Astrocyte (in vitro differentiated cells and primary cell): Measurements from ENCODE around the gene RLN3. TPM values are rescaled to one million over a fixed set of nuclear protein-coding genes. Genes with fewer than 3 reads are reported as not detected.
A peak's percentile ranks its signal among the peaks of the same experiment; 100 is the strongest.
"Not testable (repeated sequence)": the region's sequence is repeated elsewhere in the genome, so short reads cannot be mapped to it uniquely, and the experiment has no call there.

Experiments
- DNase-seq: peaks from one replicate; pipeline ENCODE4 v3.0.0-alpha.2; 2010; ENCODE audit warnings: low read depth
- FAIRE-seq: peaks from 2 replicates; lab custom pipeline; 2011; peaks lifted over from hg19 to GRCh38; lab: Jason Lieb, UNC
- H2AFZ ChIP-seq: 2 replicates; pipeline ENCODE4 v1.6.0; 2012; ENCODE audit warnings: low read depth, low read length, inconsistent platforms
- H3K27ac ChIP-seq: 2 replicates; pipeline ENCODE4 v1.5.1; 2011; ENCODE audit warnings: low read depth, low read length, inconsistent platforms
- H3K27me3 ChIP-seq: 2 replicates; pipeline ENCODE4 v1.6.0; 2011; ENCODE audit warnings: low read length, inconsistent platforms; ENCODE audit not compliant: insufficient read depth
- H3K36me3 ChIP-seq: 2 replicates; pipeline ENCODE4 v1.5.1; 2011; ENCODE audit warnings: low read length, inconsistent platforms; ENCODE audit not compliant: insufficient read depth
- H3K4me1 ChIP-seq: 2 replicates; pipeline ENCODE4 v1.5.1; 2011; ENCODE audit warnings: low read length, inconsistent platforms; ENCODE audit not compliant: insufficient read depth
- H3K4me2 ChIP-seq: 2 replicates; pipeline ENCODE4 v1.6.0; 2012; ENCODE audit warnings: low read length, inconsistent platforms
- H3K4me3 ChIP-seq: 2 replicates; pipeline ENCODE4 v1.5.1; 2011; ENCODE audit warnings: low read depth, mild to moderate bottlenecking, low read length, inconsistent platforms; ENCODE audit not compliant: insufficient read depth
- H3K79me2 ChIP-seq: 2 replicates; pipeline ENCODE4 v1.6.0; 2012; ENCODE audit warnings: mild to moderate bottlenecking, low read length, inconsistent platforms; ENCODE audit not compliant: insufficient read depth
- H3K9ac ChIP-seq: 2 replicates; pipeline ENCODE4 v1.6.0; 2012; ENCODE audit warnings: mild to moderate bottlenecking, low read length, inconsistent platforms
- H3K9me3 ChIP-seq: 2 replicates; pipeline ENCODE4 v1.5.1; 2012; ENCODE audit warnings: low read depth, mild to moderate bottlenecking, low read length, inconsistent platforms; ENCODE audit not compliant: insufficient read depth
- H4K20me1 ChIP-seq: 2 replicates; pipeline ENCODE4 v1.6.0; 2012; ENCODE audit warnings: low read length, inconsistent platforms; ENCODE audit not compliant: insufficient read depth
- H3K27ac Mint-ChIP-seq: one replicate; pipeline ENCODE4 v1.8.0; 2021; ENCODE audit warnings: mild to moderate bottlenecking, mixed read lengths; ENCODE audit not compliant: unreplicated experiment
- H3K27me3 Mint-ChIP-seq: one replicate; pipeline ENCODE4 v1.8.0; 2021; ENCODE audit warnings: low read depth, mixed read lengths; ENCODE audit not compliant: unreplicated experiment
- H3K36me3 Mint-ChIP-seq: one replicate; pipeline ENCODE4 v1.8.0; 2021; ENCODE audit warnings: low read depth, mixed read lengths; ENCODE audit not compliant: unreplicated experiment
- H3K4me1 Mint-ChIP-seq: one replicate; pipeline ENCODE4 v1.8.0; 2021; ENCODE audit warnings: low read depth, mixed read lengths; ENCODE audit not compliant: unreplicated experiment
- H3K4me3 Mint-ChIP-seq: one replicate; pipeline ENCODE4 v1.8.0; 2021; ENCODE audit warnings: mild to moderate bottlenecking, moderate library complexity, mixed read lengths; ENCODE audit not compliant: unreplicated experiment
- H3K9me3 Mint-ChIP-seq: one replicate; pipeline ENCODE4 v1.8.0; 2021; ENCODE audit warnings: mild to moderate bottlenecking, mixed read lengths; ENCODE audit not compliant: unreplicated experiment
- CTCF ChIP-seq: IDR thresholded peaks from 2 replicates; pipeline ENCODE4 v1.5.1; 2011; ENCODE audit warnings: low read depth, mild to moderate bottlenecking, inconsistent platforms, low read length, moderate library complexity; ENCODE audit not compliant: insufficient read depth
- EZH2 ChIP-seq: IDR thresholded peaks from 2 replicates; pipeline ENCODE4 v1.6.1; 2012; ENCODE audit warnings: mild to moderate bottlenecking, low read length, inconsistent platforms; ENCODE audit not compliant: insufficient read depth
- total RNA-seq: library from RNA; stranded (reverse); gene quantifications from 2 replicates; pipeline ENCODE4 v1.2.1, GENCODE V29; 2021

Gene RLN3
- total RNA-seq, 1 donor from 2014 or later, result not detected

- Mint-ChIP-seq H3K27ac (peak overlapping the region; percentile 77), H3K36me3 (peaks cover 2% of the 10 kb centered on the region), H3K4me3 (no peak overlapping the region), H3K27me3 (peaks cover 5% of the 10 kb centered on the region), H3K4me1 (no peaks in the 10 kb centered on the region), H3K9me3 (no peaks in the 10 kb centered on the region)
- DNase-seq, result peak; percentile 49
- no peak overlapping the region for H3K4me3 ChIP-seq
- H3K4me2 ChIP-seq, result no peak overlapping the region
- FAIRE-seq, result no peak
- no peak for TF ChIP-seq CTCF
- no peak for TF ChIP-seq EZH2
- H3K36me3 ChIP-seq, result no peaks in the 10 kb centered on the region
- H3K9me3 ChIP-seq, result no peaks in the 10 kb centered on the region
- no peaks in the 10 kb centered on the region for H4K20me1 ChIP-seq
- no peaks in the 10 kb centered on the region for H3K27me3 ChIP-seq
- H3K79me2 ChIP-seq, result no peaks in the 10 kb centered on the region
- H3K9ac ChIP-seq, result no peak overlapping the region
- peaks cover 2% of the 10 kb centered on the region for H3K4me1 ChIP-seq
- no peak overlapping the region for H2AFZ ChIP-seq
- H3K27ac ChIP-seq, result no peak overlapping the region
These were observed 7.8 kb downstream of the RLN3 start for GRCh38 chr19:14035706-14036105.

GRCh38 chr19:14039181-14039580 is 11.2 kb downstream of the RLN3 start:
- no peaks in the 10 kb centered on the region for H3K9me3 ChIP-seq
- no peaks in the 10 kb centered on the region for H3K27me3 ChIP-seq
- no peaks in the 10 kb centered on the region for H3K4me1 ChIP-seq
- no peak overlapping the region for H3K4me2 ChIP-seq
- Mint-ChIP-seq H3K4me3 (no peak overlapping the region), H3K27me3 (no peaks in the 10 kb centered on the region), H3K9me3 (no peaks in the 10 kb centered on the region), H3K4me1 (no peaks in the 10 kb centered on the region), H3K27ac (no peak overlapping the region), H3K36me3 (peaks cover 2% of the 10 kb centered on the region)
- H3K79me2 ChIP-seq, result no peaks in the 10 kb centered on the region
- no peak overlapping the region for H3K4me3 ChIP-seq
- H3K36me3 ChIP-seq, result no peaks in the 10 kb centered on the region
- H3K27ac ChIP-seq, result no peak overlapping the region
- no peak overlapping the region for H3K9ac ChIP-seq
- TF ChIP-seq EZH2, result no peak
- TF ChIP-seq CTCF, result no peak
- FAIRE-seq (no peak), DNase-seq (no peak)
- no peak overlapping the region for H2AFZ ChIP-seq
- no peaks in the 10 kb centered on the region for H4K20me1 ChIP-seq

- not testable (repeated sequence) for H3K79me2 ChIP-seq, H3K9me3 ChIP-seq, H2AFZ ChIP-seq, H3K27me3 ChIP-seq, H3K4me3 Mint-ChIP-seq, H4K20me1 ChIP-seq, H3K4me2 ChIP-seq, FAIRE-seq, H3K36me3 ChIP-seq, H3K4me1 ChIP-seq, H3K4me3 ChIP-seq, H3K27ac Mint-ChIP-seq, H3K9ac ChIP-seq, H3K27me3 Mint-ChIP-seq, DNase-seq, H3K36me3 Mint-ChIP-seq, H3K4me1 Mint-ChIP-seq, H3K9me3 Mint-ChIP-seq, H3K27ac ChIP-seq
- peak; percentile 45 for TF ChIP-seq CTCF
These were observed 15.0 kb downstream of the RLN3 start for GRCh38 chr19:14042659-14043608.

GRCh38 chr19:14047866-14048265 is 19.9 kb downstream of the RLN3 start:
- not testable (repeated sequence) for H3K4me2 ChIP-seq, H3K9ac ChIP-seq, H3K4me3 ChIP-seq, H3K27me3 ChIP-seq, H3K9me3 ChIP-seq, H3K36me3 ChIP-seq, H3K4me3 Mint-ChIP-seq, H3K9me3 Mint-ChIP-seq, FAIRE-seq, H3K27ac Mint-ChIP-seq, H3K4me1 Mint-ChIP-seq, H3K4me1 ChIP-seq, H4K20me1 ChIP-seq, H3K27me3 Mint-ChIP-seq, H3K79me2 ChIP-seq, DNase-seq, H2AFZ ChIP-seq, H3K27ac ChIP-seq
- H3K36me3 Mint-ChIP-seq, result peaks cover 10% of the 10 kb centered on the region
